ENCODE data around the gene GAB1.
A peak's percentile ranks its signal among the peaks of the same experiment; 100 is the strongest.

Gene GAB1

DNA sequence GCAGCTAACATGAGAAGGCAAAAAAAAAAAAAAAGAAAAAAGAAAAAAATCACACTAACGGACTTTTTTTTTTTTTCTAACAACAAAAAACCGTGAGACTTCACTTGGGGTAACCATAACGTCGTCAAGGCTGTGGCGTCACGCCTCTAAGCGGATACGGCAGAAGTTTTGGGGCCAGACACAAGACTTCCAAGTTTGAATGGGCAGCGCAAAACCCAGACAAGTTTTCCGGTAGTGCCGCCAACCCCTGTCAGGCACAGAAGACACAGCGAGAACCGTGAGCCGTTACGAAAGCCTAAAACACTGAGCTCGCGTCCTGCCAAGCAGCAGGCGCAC lies 176.3 kb downstream of the GAB1 start:
- no peak for DNase-seq

DNA sequence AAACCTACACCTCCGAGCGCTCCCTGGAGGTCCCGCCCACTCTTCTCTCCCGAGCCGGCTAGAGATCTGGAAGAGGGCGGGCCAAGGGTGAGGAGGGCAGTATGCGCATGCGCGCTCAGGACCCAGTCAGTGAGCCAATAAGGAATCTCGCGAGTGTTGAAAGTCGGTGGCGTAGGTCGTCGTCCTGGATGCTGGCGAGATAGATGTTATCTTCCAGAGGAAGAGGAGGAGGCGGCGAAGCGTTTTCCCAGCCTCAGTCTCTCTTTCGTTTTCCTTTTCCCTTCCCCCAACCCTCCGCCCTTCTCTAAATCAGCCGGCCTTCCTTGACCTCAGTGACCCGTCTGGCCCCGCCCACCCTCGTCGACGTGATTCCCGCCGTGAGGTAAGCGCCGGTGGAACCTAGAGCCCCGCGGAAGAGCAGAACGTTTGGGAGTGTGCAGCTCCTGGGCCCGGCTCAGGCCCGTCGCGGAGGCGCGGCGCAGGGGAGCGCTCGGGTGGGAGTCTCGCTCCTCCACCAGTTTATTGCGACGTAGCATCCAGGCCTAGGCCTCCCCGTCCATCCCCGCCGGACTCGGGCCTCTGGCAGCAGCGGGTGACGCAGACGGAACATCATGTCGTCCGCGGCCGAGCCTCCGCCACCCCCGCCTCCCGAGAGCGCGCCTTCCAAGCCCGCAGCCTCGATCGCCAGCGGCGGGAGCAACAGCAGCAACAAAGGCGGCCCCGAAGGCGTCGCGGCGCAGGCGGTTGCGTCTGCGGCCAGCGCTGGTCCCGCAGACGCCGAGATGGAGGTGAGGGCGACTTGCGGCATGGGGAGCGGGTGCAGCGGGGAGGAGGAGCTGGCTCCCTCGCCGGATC lies 176.9 kb downstream of the GAB1 start, which contains the start of gene SMARCA5:
TSS of gene SMARCA5 (plus strand) at position 389 of the 855 bp plus-strand sequence. CDS start at position 612, 223 bp downstream.
- DNase-seq, result peak; percentile 76

DNA sequence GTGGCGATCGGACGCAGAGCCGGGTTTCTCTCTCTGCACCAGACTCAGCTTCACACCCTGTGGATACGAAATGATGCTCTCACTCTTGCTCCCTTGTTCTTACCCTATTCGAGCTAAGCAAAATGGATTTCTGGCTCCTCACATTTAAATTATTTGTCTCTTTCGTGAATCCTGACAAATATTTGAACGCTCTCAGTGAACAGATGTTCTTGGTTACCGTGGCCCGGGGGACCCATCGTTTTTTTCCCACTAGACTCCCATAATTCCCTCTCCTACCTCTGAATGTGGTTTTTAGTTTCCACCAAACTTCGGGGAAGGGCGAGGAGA lies 177.5 kb downstream of the GAB1 start:
- no peak for DNase-seq

DNA sequence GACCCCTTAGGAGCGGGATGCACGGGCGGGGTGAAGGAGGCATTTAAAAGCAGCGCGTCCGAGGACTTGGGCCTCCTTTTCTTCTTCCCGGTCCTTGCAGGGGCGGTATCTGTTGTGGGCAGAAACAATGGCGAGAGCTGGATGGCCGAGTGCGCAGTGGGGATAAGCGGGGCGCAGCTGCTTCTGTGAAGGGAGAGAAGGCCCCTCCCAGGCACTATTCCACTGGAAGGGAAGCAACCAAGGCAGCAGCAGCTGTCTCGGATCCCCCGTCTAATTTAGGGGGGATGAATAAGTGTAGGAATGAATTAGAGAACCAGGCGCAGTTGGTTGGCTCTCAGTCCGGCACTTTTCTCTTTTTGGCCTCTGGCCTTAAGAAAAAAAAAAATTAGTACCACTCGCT lies 177.8 kb downstream of the GAB1 start:
- no peak for DNase-seq

DNA sequence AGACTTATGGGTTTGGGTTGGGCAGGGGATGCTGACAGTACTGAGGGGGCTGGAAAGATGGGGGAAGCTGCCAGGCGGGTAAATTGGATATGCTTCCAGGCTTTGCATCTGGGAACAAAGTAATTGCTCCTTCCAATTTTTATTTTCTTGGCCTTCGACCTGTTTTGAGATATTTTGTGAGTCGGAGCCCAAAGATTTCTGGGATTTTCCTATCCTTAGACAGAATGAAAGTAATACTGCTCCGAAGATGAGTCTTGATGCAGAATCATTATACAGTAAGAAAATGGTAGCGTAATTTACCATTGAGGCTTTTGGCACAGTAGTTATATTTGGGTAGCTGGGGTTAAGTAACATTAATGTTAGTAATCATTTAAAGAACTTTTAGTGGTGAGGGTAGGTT lies 178.2 kb downstream of the GAB1 start:
- DNase-seq, result no peak

DNA sequence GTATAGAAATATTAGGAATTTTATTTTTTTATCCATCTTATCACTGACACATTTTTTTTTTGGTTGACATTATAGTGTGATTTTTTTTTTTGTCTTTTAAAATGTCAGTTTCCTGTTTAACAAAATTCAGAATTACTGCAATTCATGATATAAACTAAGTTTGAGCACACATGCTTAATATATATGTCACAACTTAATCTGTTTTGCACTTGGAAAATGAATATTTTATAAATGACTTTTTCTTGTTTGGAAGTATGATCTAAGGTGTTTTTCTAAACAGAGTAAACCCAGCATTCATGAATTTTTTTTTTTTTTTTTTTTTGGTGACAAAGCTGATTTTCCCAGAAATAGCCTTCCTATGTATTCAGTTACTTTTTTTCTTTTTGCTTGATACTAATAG lies 179.2 kb downstream of the GAB1 start:
- DNase-seq, result no peak

DNA sequence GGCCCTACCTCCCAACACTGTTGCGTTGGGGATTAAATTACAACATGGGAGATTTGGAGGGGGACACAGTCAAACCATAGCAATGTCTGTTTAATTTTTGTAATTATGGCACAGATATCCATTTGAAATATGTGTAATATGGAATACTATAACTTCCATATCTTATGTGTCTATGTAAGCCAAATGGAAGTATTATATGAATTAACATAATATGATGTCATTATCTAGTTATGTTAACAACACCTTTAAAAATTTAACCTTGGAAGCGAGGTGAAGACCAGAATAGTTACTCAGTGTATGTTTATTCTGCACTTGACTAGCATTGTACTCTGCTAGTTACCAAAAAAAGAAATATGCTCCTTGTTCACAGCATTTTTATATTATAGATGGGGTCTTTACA lies 181.1 kb downstream of the GAB1 start:
- DNase-seq, result no peak
